ENCODE results near the gene ITGAL.
"Not testable (repeated sequence)": the region's sequence is repeated elsewhere in the genome, so short reads cannot be mapped to it uniquely, and the experiment has no call there.

ITGAL gene

DNA sequence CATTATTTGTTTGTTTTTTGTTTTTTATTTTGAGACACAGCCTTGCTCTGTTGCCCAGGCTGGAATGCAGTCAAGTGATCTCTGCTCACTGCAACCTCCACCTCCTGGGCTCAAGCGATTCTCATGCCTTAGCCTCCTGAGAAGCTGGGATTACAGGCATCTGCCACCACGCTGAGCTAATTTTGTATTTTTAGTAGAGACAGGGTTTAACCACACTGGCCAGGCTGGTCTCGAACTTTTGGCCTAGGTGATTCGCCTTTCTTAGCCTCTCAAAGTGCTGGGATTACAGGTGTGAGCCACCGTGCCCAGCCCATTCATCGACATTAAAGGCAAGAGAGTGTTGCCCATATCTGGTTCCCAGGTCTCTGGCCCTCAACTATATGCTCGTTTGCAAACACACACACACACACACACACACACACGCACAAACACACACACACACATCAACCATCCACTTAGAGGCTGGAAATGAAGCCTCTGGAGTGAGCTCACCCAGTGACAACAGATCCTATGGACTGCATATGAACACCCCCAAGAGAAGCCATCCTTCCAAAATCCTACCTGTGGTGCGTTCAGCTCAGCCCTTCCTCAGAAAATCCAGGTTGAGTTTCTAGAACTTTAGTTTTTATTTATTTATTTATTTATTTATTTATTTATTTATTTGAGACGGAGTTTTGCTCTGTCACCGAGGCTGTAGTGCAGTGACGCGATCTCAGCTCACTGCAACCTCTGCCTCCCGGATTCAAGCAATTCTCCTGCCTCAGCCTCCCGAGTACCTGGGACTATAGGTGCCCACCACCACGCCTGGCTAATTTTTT, 14.6 kb upstream of the ITGAL start:
- peaks cover 78% of the 10 kb centered on the region for H3K4me1 ChIP-seq (ENCODE audit: insufficient read depth, low read length, severe bottlenecking)

DNA sequence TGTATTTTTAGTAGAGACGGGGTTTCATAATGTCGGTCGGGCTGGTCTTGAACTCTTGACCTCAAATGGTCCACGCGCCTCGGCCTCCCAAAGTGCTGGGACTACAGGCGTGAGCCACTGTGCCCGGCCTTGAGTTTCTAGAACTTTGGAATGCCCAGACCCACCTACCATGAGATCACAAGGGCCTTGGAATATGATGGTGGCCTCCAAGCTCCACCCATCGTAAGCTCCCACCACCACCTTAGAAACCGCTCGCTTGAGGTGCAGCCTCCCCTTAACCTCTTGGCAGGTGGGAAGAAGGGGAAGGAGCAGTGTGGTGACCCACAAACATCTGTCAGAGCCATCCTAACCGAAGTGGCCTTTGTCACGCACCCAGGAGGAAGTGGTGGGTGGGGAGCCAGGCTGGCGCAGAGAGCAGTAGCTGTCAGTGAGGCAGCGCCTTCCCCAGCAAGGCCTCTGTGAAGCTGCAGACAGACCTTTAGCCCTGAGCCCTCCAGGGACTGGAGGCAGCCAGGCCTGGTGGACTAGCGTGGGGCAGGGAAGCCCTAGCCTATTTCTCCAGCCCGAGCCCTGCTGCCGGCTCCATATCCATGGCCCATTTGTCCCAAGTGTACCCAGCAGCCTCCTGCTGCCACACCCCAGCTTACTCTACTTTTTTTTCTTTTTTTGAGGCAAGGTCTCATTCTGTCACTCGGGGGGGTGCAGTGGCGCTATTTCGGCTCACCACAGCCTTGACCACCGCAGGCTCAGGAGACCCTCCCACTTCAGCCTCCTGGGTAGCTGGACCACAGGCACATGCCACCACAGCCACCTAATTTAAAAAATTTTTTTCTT, 13.8 kb upstream of the ITGAL start:
- peak overlapping the region; percentile 69 for H3K9ac ChIP-seq (ENCODE audit: low read length)
- peaks cover 74% of the 10 kb centered on the region for H3K4me1 ChIP-seq (ENCODE audit: insufficient read depth, low read length, severe bottlenecking)
- no peaks in the 10 kb centered on the region for H3K27me3 ChIP-seq (ENCODE audit: insufficient read depth, low read length)
- no peaks in the 10 kb centered on the region for H4K20me1 ChIP-seq (ENCODE audit: insufficient read depth, low read length)
- no peaks in the 10 kb centered on the region for H3K9me2 ChIP-seq (ENCODE audit: low read depth, low read length)
- no peaks in the 10 kb centered on the region for H3K36me3 ChIP-seq (ENCODE audit: insufficient read depth, low read length)
- H3K9me3 ChIP-seq (ENCODE audit: low read length): no peaks in the 10 kb centered on the region
- TF ChIP-seq EZH2 (IDR thresholded peaks at IDR 0.05; ENCODE audit: borderline replicate concordance, low read length) (no peak), CTCF (IDR thresholded peaks at IDR 0.05; ENCODE audit: low read length) (no peak; the same call in 1 of the 2 replicates)
- H3K4me2 ChIP-seq (ENCODE audit: low read length): peak overlapping the region; percentile 51
- no peak overlapping the region for H2AFZ ChIP-seq (ENCODE audit: low read length)
- H3F3A ChIP-seq (ENCODE audit: insufficient read depth, low read length): no peaks in the 10 kb centered on the region
- H3K79me2 ChIP-seq (ENCODE audit: insufficient read depth, low read length): no peaks in the 10 kb centered on the region
- H3K27ac ChIP-seq (ENCODE audit: low read depth, low read length, poor library complexity, severe bottlenecking): peak overlapping the region; percentile 98
- H3K4me3 ChIP-seq (ENCODE audit: low read depth, low read length, poor library complexity, severe bottlenecking): peak overlapping the region; percentile 18

More for the DNA sequence above, 14.6 kb upstream of the ITGAL start:
- Histone ChIP-seq H3K9me3 (ENCODE audit: low read length) (no peaks in the 10 kb centered on the region), H3K9ac (ENCODE audit: low read length) (peak overlapping the region; percentile 69; the same call in 1 of the 2 replicates), H3K36me3 (ENCODE audit: insufficient read depth, low read length) (no peaks in the 10 kb centered on the region), H3K27me3 (ENCODE audit: insufficient read depth, low read length) (no peaks in the 10 kb centered on the region), H4K20me1 (ENCODE audit: insufficient read depth, low read length) (no peaks in the 10 kb centered on the region), H3K27ac (ENCODE audit: low read depth, low read length, poor library complexity, severe bottlenecking) (peak overlapping the region; percentile 98), H2AFZ (ENCODE audit: low read length) (no peak overlapping the region), H3K9me2 (ENCODE audit: low read depth, low read length) (no peaks in the 10 kb centered on the region), H3F3A (ENCODE audit: insufficient read depth, low read length) (no peaks in the 10 kb centered on the region), H3K4me2 (ENCODE audit: low read length) (no peak overlapping the region; the same call in 1 of the 2 replicates), H3K79me2 (ENCODE audit: insufficient read depth, low read length) (no peaks in the 10 kb centered on the region), H3K4me3 (ENCODE audit: low read depth, low read length, poor library complexity, severe bottlenecking) (no peak overlapping the region)
- TF ChIP-seq CTCF (IDR thresholded peaks at IDR 0.05; ENCODE audit: low read length) (no peak), EZH2 (IDR thresholded peaks at IDR 0.05; ENCODE audit: borderline replicate concordance, low read length) (no peak)

GRCh38 chr16:30459456-30459855, 13.1 kb upstream of the ITGAL start:
- H3K9ac ChIP-seq (ENCODE audit: low read length): peak overlapping the region; percentile 69
- peak overlapping the region; percentile 98 for H3K27ac ChIP-seq (ENCODE audit: low read depth, low read length, poor library complexity, severe bottlenecking)
- no peaks in the 10 kb centered on the region for H3K9me3 ChIP-seq (ENCODE audit: low read length)
- H3K36me3 ChIP-seq (ENCODE audit: insufficient read depth, low read length): no peaks in the 10 kb centered on the region
- peaks cover 67% of the 10 kb centered on the region for H3K4me1 ChIP-seq (ENCODE audit: insufficient read depth, low read length, severe bottlenecking)
- H3K27me3 ChIP-seq (ENCODE audit: insufficient read depth, low read length): no peaks in the 10 kb centered on the region
- H3F3A ChIP-seq (ENCODE audit: insufficient read depth, low read length): no peaks in the 10 kb centered on the region
- H3K79me2 ChIP-seq (ENCODE audit: insufficient read depth, low read length): no peaks in the 10 kb centered on the region
- H4K20me1 ChIP-seq (ENCODE audit: insufficient read depth, low read length): no peaks in the 10 kb centered on the region
- H3K9me2 ChIP-seq (ENCODE audit: low read depth, low read length): no peaks in the 10 kb centered on the region
- peak overlapping the region; percentile 51 for H3K4me2 ChIP-seq (ENCODE audit: low read length)
- TF ChIP-seq CTCF (IDR thresholded peaks at IDR 0.05; ENCODE audit: low read length) (no peak), EZH2 (IDR thresholded peaks at IDR 0.05; ENCODE audit: borderline replicate concordance, low read length) (no peak)
- H2AFZ ChIP-seq (ENCODE audit: low read length): no peak overlapping the region
- peak overlapping the region; percentile 18 for H3K4me3 ChIP-seq (ENCODE audit: low read depth, low read length, poor library complexity, severe bottlenecking)

DNA sequence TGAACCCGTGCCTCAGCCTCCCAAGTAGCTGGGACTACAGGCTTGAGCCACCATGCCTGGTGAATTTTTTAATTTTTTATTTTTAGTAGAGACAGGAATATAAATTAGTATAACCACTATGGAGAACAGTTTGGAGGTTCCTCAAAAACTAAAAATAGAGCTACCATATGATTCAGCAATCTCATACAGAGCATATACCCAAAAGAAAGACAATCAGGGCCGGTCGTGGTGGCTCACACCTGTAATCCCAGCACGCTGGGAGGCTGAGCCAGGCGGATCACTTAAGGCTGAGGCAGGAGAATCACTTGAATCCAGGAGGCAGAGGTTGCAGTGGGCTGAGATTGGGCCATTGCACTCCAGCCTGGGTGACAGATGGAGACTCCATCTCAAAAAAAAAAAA, 11.1 kb upstream of the ITGAL start:
- H3F3A ChIP-seq (ENCODE audit: insufficient read depth, low read length); H3K4me2 ChIP-seq (ENCODE audit: low read length); H3K9me3 ChIP-seq (ENCODE audit: low read length); H3K9ac ChIP-seq (ENCODE audit: low read length); H3K4me3 ChIP-seq (ENCODE audit: low read depth, low read length, poor library complexity, severe bottlenecking); H2AFZ ChIP-seq (ENCODE audit: low read length); H3K9me2 ChIP-seq (ENCODE audit: low read depth, low read length); H3K79me2 ChIP-seq (ENCODE audit: insufficient read depth, low read length); H3K36me3 ChIP-seq (ENCODE audit: insufficient read depth, low read length); H4K20me1 ChIP-seq (ENCODE audit: insufficient read depth, low read length); H3K27me3 ChIP-seq (ENCODE audit: insufficient read depth, low read length): not testable (repeated sequence)
- Histone ChIP-seq H3K4me1 (ENCODE audit: insufficient read depth, low read length, severe bottlenecking) (peaks cover 64% of the 10 kb centered on the region), H3K27ac (ENCODE audit: low read depth, low read length, poor library complexity, severe bottlenecking) (peak overlapping the region; percentile 98)
